Measurements from ENCODE around the gene FAM180A. TPM values are rescaled to one million over a fixed set of nuclear protein-coding genes. Genes with fewer than 3 reads are reported as not detected.

The FAM180A gene
- total and polyA plus RNA-seq, 2 of the 8 experiments (the other 6 are each of a cell fraction or from before 2014, with no cell fraction given) = not detected

GRCh38 chr7:135708041-135708440 lies 40.6 kb downstream of the FAM180A start:
- no peak overlapping the region for H3K4me3 ChIP-seq (ENCODE audit: extremely low read depth in 1 of 4, insufficient read depth in 2 of 4, low read depth in 3 of 4, low read length in 4 of 4)
- DNase-seq (ENCODE audit: low read depth in 1 of 2, low spot score in 2 of 2) (peak in 1 of 2 experiments; percentile 54), FAIRE-seq (no peak)
- no peak overlapping the region for H3K9ac ChIP-seq (replicated peaks in 1 of 4; ENCODE audit: extremely low read depth in 1 of 4, low read depth in 3 of 4, low read length in 3 of 4)
- H3K23me2 ChIP-seq (ENCODE audit: low read depth, low read length) = no peaks in the 10 kb centered on the region
- H3K27me3 ChIP-seq (replicated peaks in 1 of 4; ENCODE audit: control insufficient read depth in 3 of 4, extremely low read depth in 1 of 4, insufficient read depth in 3 of 4, low read length in 3 of 4) = no peaks in the 10 kb centered on the region
- no peak overlapping the region for H3K56ac ChIP-seq (replicated peaks; ENCODE audit: insufficient read length, low read depth, low read length)
- H4K5ac ChIP-seq (ENCODE audit: insufficient read length, low read depth, low read length) = no peak overlapping the region
- H3K18ac ChIP-seq (ENCODE audit: extremely low read depth, low read length) = no peak overlapping the region
- no peak overlapping the region for H3K4ac ChIP-seq (replicated peaks; ENCODE audit: insufficient read length, low read depth, low read length)
- no peak overlapping the region for H3K27ac ChIP-seq (ENCODE audit: low read depth, low read length)
- H4K91ac ChIP-seq (replicated peaks; ENCODE audit: insufficient read length, low read length) = no peak overlapping the region
- CTCF ChIA-PET (ENCODE audit: partially characterized antibody) = interaction anchor here (0.8 to 14.4 kb wide), 10 partner anchors 9 to 46 kb away, joined by 3 to 133 read pairs (median 6); partner anchors contain the start of genes SLC13A4 and STMP1
- H2AFZ ChIP-seq (ENCODE audit: low read length) = no peak overlapping the region
- H2AK5ac ChIP-seq (ENCODE audit: low read depth, low read length) = no peak overlapping the region
- no peaks in the 10 kb centered on the region for H4K20me1 ChIP-seq (replicated peaks in 1 of 2; ENCODE audit: control insufficient read depth in 1 of 2, insufficient read depth in 2 of 2, low read length in 2 of 2)
- H3K4me2 ChIP-seq (ENCODE audit: insufficient read depth in 1 of 2, low read depth in 2 of 2, low read length in 2 of 2) = no peak overlapping the region
- no peak overlapping the region for H2BK5ac ChIP-seq (ENCODE audit: low read depth, low read length)
- H2BK20ac ChIP-seq (ENCODE audit: low read length) = no peak overlapping the region
- H3K79me2 ChIP-seq (ENCODE audit: control insufficient read depth in 1 of 2, insufficient read depth in 2 of 2, low read length in 2 of 2) = no peaks in the 10 kb centered on the region
- H2BK120ac ChIP-seq (replicated peaks; ENCODE audit: low read depth, low read length) = no peak overlapping the region
- TF ChIP-seq MAFK (IDR thresholded peaks at IDR 0.05; ENCODE audit: low read depth, low read length) = no peak
- TF ChIP-seq RAD21 (IDR thresholded peaks at IDR 0.05 in 1 of 2, conservative IDR thresholded peaks at IDR 0.05 in 1 of 2; ENCODE audit: low read depth in 2 of 2, low read length in 2 of 2) = peak; percentile 20 to 49; a peak in 3 of 4 replicates
- TF ChIP-seq SIN3A (conservative IDR thresholded peaks at IDR 0.05 in 1 of 2, IDR thresholded peaks at IDR 0.05 in 1 of 2; ENCODE audit: low read depth in 1 of 2, low read length in 2 of 2) = no peak
- peak in 2 of 3 experiments; percentile 21 to 36; a peak in 2 of 4 replicates for TF ChIP-seq CTCF (IDR thresholded peaks at IDR 0.05; ENCODE audit: control extremely low read depth in 1 of 3, insufficient read depth in 1 of 3, low read depth in 1 of 3, low read length in 3 of 3)
- H3K36me3 ChIP-seq (ENCODE audit: control insufficient read depth in 2 of 4, insufficient read depth in 4 of 4, low read length in 3 of 4) = no peaks in the 10 kb centered on the region
- no peak overlapping the region; the same call in 1 of the 2 replicates for H4K8ac ChIP-seq (ENCODE audit: extremely low read depth, insufficient read depth, low read length)
- H2BK12ac ChIP-seq (ENCODE audit: low read depth, low read length) = no peak overlapping the region; the same call in 1 of the 2 replicates
- H2BK15ac ChIP-seq (ENCODE audit: low read length) = no peak overlapping the region
- no peak overlapping the region for H3K23ac ChIP-seq (ENCODE audit: insufficient read length)
- WGBS, 2 experiments (ENCODE audit: extremely low coverage in 1 of 2, insufficient coverage in 1 of 2, insufficient read length in 1 of 2, insufficient replicate concordance in 2 of 2, low coverage in 1 of 2, low lambda C conversion rate in 2 of 2, missing lambda C conversion rate in 1 of 2) = 90% methylated on average over 14 of the region's 14 CpGs; no CpG with 5 or more reads in 1 of the 2 experiments
- no peaks in the 10 kb centered on the region for H3K9me3 ChIP-seq (ENCODE audit: insufficient read depth in 2 of 2, low read depth in 1 of 2, low read length in 1 of 2)
- 0 out of 2 replicates have a peak, but pooled peaks cover 2% of the 10 kb centered on the region for H3K79me1 ChIP-seq (ENCODE audit: low read depth, low read length)
- no peak overlapping the region for H3K14ac ChIP-seq (ENCODE audit: insufficient read length)
- peaks cover 0 to 4% (median 0%) of the 10 kb centered on the region in 4 experiments; a peak in 1 of 7 replicates for H3K4me1 ChIP-seq (replicated peaks in 1 of 4; ENCODE audit: control insufficient read depth in 3 of 4, insufficient read depth in 4 of 4, low read length in 3 of 4)
- POLR2A ChIA-PET (ENCODE audit: partially characterized antibody) = no interaction called here
